K562 (cell line): ENCODE results near the gene TNFSF9. TPM values are rescaled to one million over a fixed set of nuclear protein-coding genes. Genes with fewer than 3 reads are reported as not detected.

Source experiments
- FIP1L1 ChIP-seq: fragments of 200-400 bp; formaldehyde crosslinking; IDR thresholded peaks from 2 replicates; pipeline ENCODE4 v1.6.1; 2018; ENCODE audit warnings: mild to moderate bottlenecking, low read depth, low read length; ENCODE audit not compliant: poor library complexity, severe bottlenecking
- HNRNPK ChIP-seq: fragments of 200-400 bp; formaldehyde crosslinking; IDR thresholded peaks from one replicate; pipeline ENCODE4 v1.6.1; 2018; ENCODE audit warnings: mild to moderate bottlenecking, low read depth, low read length; ENCODE audit not compliant: poor library complexity, severe bottlenecking
- HSF4 ChIP-seq: fragments of 250-450 bp; sonication (Bioruptor Pico); IDR thresholded peaks from 2 replicates; pipeline ENCODE4 v2.1.2; 2022; ENCODE audit warnings: mild to moderate bottlenecking, moderate library complexity, borderline replicate concordance
- MYC ChIP-seq, 2 experiments: fragments of 250-450 bp in 1 of 2; sonication (Bioruptor Pico) in 1 of 2; IDR thresholded peaks; 2 replicates each; pipeline versions ENCODE4 v1.5.1 to v1.6.1; 2012 to 2021; ENCODE audit warnings: low read depth in 2 of 2, borderline replicate concordance in 1 of 2, improper control_type of control experiment in 1 of 2, low read length in 1 of 2, mild to moderate bottlenecking in 1 of 2, moderate library complexity in 1 of 2
- NR1H2 ChIP-seq: sonication (generic); formaldehyde crosslinking; IDR thresholded peaks from 2 replicates; pipeline ENCODE4 v1.4.0; 2020; ENCODE audit warnings: mild to moderate bottlenecking, missing genetic modification reagents
- NRF1 ChIP-seq, 2 experiments: fragments of 450-650 bp; IDR thresholded peaks in 1 of 2; conservative IDR thresholded peaks in 1 of 2; 2 replicates each; pipeline ENCODE4 v1.6.1; 2014; ENCODE audit warnings: mild to moderate bottlenecking in 2 of 2
- PHF20 ChIP-seq: fragments of 450-650 bp; IDR thresholded peaks from 2 replicates; pipeline ENCODE4 v1.6.1; 2018; ENCODE audit not compliant: partially characterized antibody
- RBFOX2 ChIP-seq: fragments of 200-400 bp; formaldehyde crosslinking; IDR thresholded peaks from 2 replicates; pipeline ENCODE4 v1.6.1; 2017; ENCODE audit warnings: low read depth, mild to moderate bottlenecking, low read length, moderate library complexity
- SREBF2 ChIP-seq: sonication (generic); formaldehyde crosslinking; IDR thresholded peaks from 2 replicates; pipeline ENCODE4 v1.4.0; 2020; ENCODE audit warnings: mild to moderate bottlenecking, missing genetic modification reagents
- ZNF232 ChIP-seq: sonication (generic); formaldehyde crosslinking; IDR thresholded peaks from 2 replicates; pipeline ENCODE4 v1.8.0; 2022; ENCODE audit warnings: mild to moderate bottlenecking, missing genetic modification reagents
- ZNF444 ChIP-seq: fragments of 250-450 bp; sonication (Bioruptor Pico); IDR thresholded peaks from 2 replicates; pipeline ENCODE4 v1.4.0; 2020; ENCODE audit warnings: mild to moderate bottlenecking, moderate library complexity
- polyA plus RNA-seq, 8 experiments: library from polyadenylated mRNA; depleted of rRNA in 4 of 8; stranded (reverse) in 5 of 8; unstranded in 3 of 8; fragments of >200 nt; fragmentation: Nextera tagmentation in 2 of 8; fragmentation: Illumina TruSeq in 1 of 8; extraction: Ambion mirVana in 2 of 8; extraction: Trizol in 1 of 8; gene quantifications; 2 replicates each; pipeline versions ENCODE4 v1.2.1 to v1.2.3, GENCODE V29; 2011 to 2014; ENCODE audit warnings: inconsistent platforms in 1 of 8, missing spikeins in 1 of 8
- total RNA-seq, 7 experiments: library from RNA; depleted of rRNA in 6 of 7; stranded (reverse); fragments of >200 nt in 6 of 7; fragmentation: Illumina TruSeq in 2 of 7; extraction: Trizol in 2 of 7; gene quantifications; 2 replicates each; pipeline versions ENCODE4 v1.2.1 to v1.2.3, GENCODE V29; 2011 to 2021; ENCODE audit warnings: low replicate concordance in 1 of 7
- TF ChIP-seq, protein P1 (sequence below), 2 experiments: IDR thresholded peaks; 2 replicates each; pipeline ENCODE4 v1.6.1; 2011; ENCODE audit warnings: borderline replicate concordance in 1 of 2, control low read depth in 1 of 2, low read depth in 1 of 2, low read length in 1 of 2, mild to moderate bottlenecking in 1 of 2, mixed read lengths in 1 of 2, moderate library complexity in 1 of 2; ENCODE audit not compliant: insufficient read depth in 1 of 2, insufficient read length in 1 of 2, poor library complexity in 1 of 2, severe bottlenecking in 1 of 2; ENCODE audit errors: extremely low read depth in 1 of 2
- TF ChIP-seq, protein P2 (sequence below): conservative IDR thresholded peaks from 2 replicates; pipeline ENCODE4 v1.6.1; 2011; ENCODE audit warnings: low read depth, mild to moderate bottlenecking, low read length; ENCODE audit not compliant: control insufficient read depth
- TF ChIP-seq, protein P3 (sequence below): fragments of 450-650 bp; formaldehyde crosslinking; IDR thresholded peaks from 2 replicates; pipeline ENCODE4 v1.4.0; 2022; ENCODE audit warnings: missing genetic modification characterization
- TF ChIP-seq, protein P4 (sequence below): sonication (generic); formaldehyde crosslinking; IDR thresholded peaks from 2 replicates; pipeline ENCODE4 v1.8.0; 2023; ENCODE audit warnings: mild to moderate bottlenecking, missing genetic modification reagents

TNFSF9 gene
- total and polyA plus RNA-seq, 9 of the 15 experiments (the other 6 are each of a cell fraction or from before 2014, with no cell fraction given): 1.4 to 17.9 (median 6.5) TPM

DNA sequence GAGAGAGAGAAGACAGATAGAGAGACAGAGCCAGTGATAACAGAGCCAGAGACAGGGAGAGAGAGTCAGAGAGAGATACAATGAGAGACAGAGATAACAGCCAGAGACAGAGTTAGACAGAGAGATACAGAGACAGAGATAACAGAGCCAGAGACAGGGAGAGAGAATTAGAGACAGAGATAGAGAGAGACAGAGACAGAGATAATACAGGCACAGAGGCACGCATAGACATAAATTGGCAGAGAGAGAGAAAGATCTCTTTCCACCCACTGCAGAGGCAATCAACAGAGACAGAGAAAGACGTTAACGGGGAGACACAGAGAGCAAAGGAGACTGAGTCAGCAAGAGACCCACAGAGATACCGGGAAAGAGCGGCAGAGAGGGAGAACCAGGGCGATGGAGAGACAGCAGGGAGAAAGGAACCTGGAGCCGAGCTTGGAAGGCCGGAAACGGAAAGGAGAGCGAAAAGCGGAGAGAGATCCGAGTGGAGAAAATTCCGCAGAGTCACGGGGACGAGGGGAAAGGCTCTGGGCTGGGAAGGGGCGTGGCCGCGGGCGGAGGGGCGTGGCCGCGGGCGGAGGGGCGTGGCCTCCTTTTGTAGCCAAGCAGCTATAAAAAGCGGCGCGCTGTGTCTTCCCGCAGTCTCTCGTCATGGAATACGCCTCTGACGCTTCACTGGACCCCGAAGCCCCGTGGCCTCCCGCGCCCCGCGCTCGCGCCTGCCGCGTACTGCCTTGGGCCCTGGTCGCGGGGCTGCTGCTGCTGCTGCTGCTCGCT lies at the start of gene TNFSF9 (continued):
- TF ChIP-seq, protein P1, sequence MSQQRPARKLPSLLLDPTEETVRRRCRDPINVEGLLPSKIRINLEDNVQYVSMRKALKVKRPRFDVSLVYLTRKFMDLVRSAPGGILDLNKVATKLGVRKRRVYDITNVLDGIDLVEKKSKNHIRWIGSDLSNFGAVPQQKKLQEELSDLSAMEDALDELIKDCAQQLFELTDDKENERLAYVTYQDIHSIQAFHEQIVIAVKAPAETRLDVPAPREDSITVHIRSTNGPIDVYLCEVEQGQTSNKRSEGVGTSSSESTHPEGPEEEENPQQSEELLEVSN (IDR thresholded peaks at IDR 0.05; ENCODE audit: borderline replicate concordance in 1 of 2, extremely low read depth in 1 of 2, insufficient read depth in 1 of 2, insufficient read length in 1 of 2, low read depth in 1 of 2, low read length in 1 of 2, poor library complexity in 1 of 2, severe bottlenecking in 1 of 2): peak; percentile 57 to 91
- TF ChIP-seq PHF20: no peak
- TF ChIP-seq NR1H2 (CRISPR knock-in tag): no peak
- TF ChIP-seq, protein P2, sequence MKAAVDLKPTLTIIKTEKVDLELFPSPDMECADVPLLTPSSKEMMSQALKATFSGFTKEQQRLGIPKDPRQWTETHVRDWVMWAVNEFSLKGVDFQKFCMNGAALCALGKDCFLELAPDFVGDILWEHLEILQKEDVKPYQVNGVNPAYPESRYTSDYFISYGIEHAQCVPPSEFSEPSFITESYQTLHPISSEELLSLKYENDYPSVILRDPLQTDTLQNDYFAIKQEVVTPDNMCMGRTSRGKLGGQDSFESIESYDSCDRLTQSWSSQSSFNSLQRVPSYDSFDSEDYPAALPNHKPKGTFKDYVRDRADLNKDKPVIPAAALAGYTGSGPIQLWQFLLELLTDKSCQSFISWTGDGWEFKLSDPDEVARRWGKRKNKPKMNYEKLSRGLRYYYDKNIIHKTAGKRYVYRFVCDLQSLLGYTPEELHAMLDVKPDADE: 0 out of 2 replicates have a peak, but pooled peaks have one; percentile 56
- TF ChIP-seq FIP1L1: peak; percentile 99
- TF ChIP-seq MYC (IDR thresholded peaks at IDR 0.05; ENCODE audit: low read depth, low read length): no peak; the same call in 1 of the 2 replicates
- TF ChIP-seq MYC (CRISPR knock-in tag; IDR thresholded peaks at IDR 0.05; ENCODE audit: borderline replicate concordance, low read depth): no peak
- TF ChIP-seq SREBF2: no peak
- peak in 1 of 2 experiments; percentile 70 for TF ChIP-seq NRF1 (conservative IDR thresholded peaks at IDR 0.05 in 1 of 2, IDR thresholded peaks at IDR 0.05 in 1 of 2)
- no peak for TF ChIP-seq ZNF232 (CRISPR knock-in tag)
- TF ChIP-seq, protein P3, sequence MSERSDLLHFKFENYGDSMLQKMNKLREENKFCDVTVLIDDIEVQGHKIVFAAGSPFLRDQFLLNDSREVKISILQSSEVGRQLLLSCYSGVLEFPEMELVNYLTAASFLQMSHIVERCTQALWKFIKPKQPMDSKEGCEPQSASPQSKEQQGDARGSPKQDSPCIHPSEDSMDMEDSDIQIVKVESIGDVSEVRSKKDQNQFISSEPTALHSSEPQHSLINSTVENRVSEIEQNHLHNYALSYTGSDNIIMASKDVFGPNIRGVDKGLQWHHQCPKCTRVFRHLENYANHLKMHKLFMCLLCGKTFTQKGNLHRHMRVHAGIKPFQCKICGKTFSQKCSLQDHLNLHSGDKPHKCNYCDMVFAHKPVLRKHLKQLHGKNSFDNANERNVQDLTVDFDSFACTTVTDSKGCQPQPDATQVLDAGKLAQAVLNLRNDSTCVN (CRISPR knock-in tag): 0 out of 2 replicates have a peak, but pooled peaks have one; percentile 18
- TF ChIP-seq, protein P4, sequence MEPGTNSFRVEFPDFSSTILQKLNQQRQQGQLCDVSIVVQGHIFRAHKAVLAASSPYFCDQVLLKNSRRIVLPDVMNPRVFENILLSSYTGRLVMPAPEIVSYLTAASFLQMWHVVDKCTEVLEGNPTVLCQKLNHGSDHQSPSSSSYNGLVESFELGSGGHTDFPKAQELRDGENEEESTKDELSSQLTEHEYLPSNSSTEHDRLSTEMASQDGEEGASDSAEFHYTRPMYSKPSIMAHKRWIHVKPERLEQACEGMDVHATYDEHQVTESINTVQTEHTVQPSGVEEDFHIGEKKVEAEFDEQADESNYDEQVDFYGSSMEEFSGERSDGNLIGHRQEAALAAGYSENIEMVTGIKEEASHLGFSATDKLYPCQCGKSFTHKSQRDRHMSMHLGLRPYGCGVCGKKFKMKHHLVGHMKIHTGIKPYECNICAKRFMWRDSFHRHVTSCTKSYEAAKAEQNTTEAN (CRISPR knock-in tag): no peak
- no peak for TF ChIP-seq ZNF444 (CRISPR knock-in tag)
- no peak; the same call in 1 of the 2 replicates for TF ChIP-seq RBFOX2
- TF ChIP-seq HSF4: no peak
- no peak for TF ChIP-seq HNRNPK
